Glutamatergic neuron (in vitro differentiated cells): ENCODE measurements around the gene PRDX6. TPM values are rescaled to one million over a fixed set of nuclear protein-coding genes. Genes with fewer than 3 reads are reported as not detected.
"Not testable (repeated sequence)": the region's sequence is repeated elsewhere in the genome, so short reads cannot be mapped to it uniquely, and the experiment has no call there.

Experiments used
- DNase-seq: peaks from one replicate; pipeline ENCODE4 v3.0.0; 2022
- H3K27ac Mint-ChIP-seq: one replicate; pipeline ENCODE4 v1.8.0; 2020; ENCODE audit warnings: mild to moderate bottlenecking, mixed read lengths, inconsistent platforms; ENCODE audit not compliant: unreplicated experiment
- H3K27me3 Mint-ChIP-seq: one replicate; pipeline ENCODE4 v1.8.0; 2020; ENCODE audit warnings: mild to moderate bottlenecking, moderate library complexity, mixed read lengths, inconsistent platforms; ENCODE audit not compliant: unreplicated experiment
- H3K36me3 Mint-ChIP-seq: one replicate; pipeline ENCODE4 v1.8.0; 2020; ENCODE audit warnings: mild to moderate bottlenecking, mixed read lengths, inconsistent platforms; ENCODE audit not compliant: unreplicated experiment
- H3K4me1 Mint-ChIP-seq: one replicate; pipeline ENCODE4 v1.8.0; 2020; ENCODE audit warnings: mild to moderate bottlenecking, low read depth, mixed read lengths, inconsistent platforms; ENCODE audit not compliant: unreplicated experiment
- H3K4me3 Mint-ChIP-seq: one replicate; pipeline ENCODE4 v1.8.0; 2020; ENCODE audit warnings: mild to moderate bottlenecking, mixed read lengths, inconsistent platforms; ENCODE audit not compliant: unreplicated experiment
- H3K9me3 Mint-ChIP-seq: one replicate; pipeline ENCODE4 v1.8.0; 2020; ENCODE audit warnings: mild to moderate bottlenecking, moderate library complexity, mixed read lengths, inconsistent platforms; ENCODE audit not compliant: unreplicated experiment
- CTCF ChIP-seq: fragments of 200-600 bp; sonication (generic); IDR thresholded peaks from one replicate; pipeline ENCODE4 v1.5.0; 2021; ENCODE audit not compliant: partially characterized antibody, unreplicated experiment
- total RNA-seq: library from RNA; stranded (reverse); fragmentation: NEBNext Ultra II Directional; extraction: Animal tissue kit (Norgen Biotek cat#: 25700); gene quantifications from one replicate; pipeline ENCODE4 v1.2.1, GENCODE V29; 2021; ENCODE audit not compliant: unreplicated experiment

Gene PRDX6
- total RNA-seq, 1 donor from 2014 or later, result 29.3 TPM

DNA sequence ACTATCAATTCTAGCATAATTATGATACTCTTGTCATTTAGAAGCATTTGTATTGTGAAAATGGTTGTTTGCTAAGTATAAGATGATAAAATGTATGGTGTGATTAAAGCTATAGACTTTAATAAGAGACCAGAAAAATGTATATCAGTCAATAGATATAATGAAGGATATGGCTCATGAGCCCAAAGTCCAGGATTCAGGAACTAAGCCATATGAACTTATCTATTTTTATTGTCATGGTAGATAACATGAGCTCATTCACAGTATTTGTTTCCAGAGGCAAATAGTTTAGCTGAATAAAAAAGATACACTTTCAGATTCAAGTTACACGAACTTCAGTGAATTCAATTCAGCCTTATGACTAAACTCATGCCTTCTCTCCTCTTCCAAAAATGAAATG is 32.7 kb downstream of the PRDX6 start:
- Mint-ChIP-seq H3K9me3 (peaks cover 2% of the 10 kb centered on the region), H3K4me3 (no peak overlapping the region)

DNA sequence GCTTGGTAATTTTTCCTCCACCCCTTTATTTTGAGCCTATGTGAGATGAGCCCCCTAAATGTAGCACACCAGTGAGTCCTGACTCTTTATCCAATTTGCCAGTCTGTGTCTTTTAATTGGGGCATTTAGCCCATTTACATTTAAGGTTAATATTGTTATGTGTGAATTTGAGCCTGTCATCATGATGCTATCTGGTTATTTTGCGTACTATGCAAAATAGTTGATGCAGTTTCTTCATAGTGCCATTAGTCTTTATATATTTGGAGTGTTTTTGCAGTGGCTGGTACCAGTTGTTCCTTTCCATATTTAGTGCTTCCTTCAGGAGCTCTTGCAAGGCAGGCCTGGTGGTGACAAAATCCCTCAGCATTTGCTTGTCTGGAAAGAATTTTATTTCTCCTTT is 37.4 kb downstream of the PRDX6 start:
- DNase-seq, H3K4me1 Mint-ChIP-seq, H3K27ac Mint-ChIP-seq, H3K27me3 Mint-ChIP-seq, H3K36me3 Mint-ChIP-seq, H3K9me3 Mint-ChIP-seq, H3K4me3 Mint-ChIP-seq: not testable (repeated sequence)

More for the DNA sequence above, 32.7 kb downstream of the PRDX6 start:
- Mint-ChIP-seq H3K4me1 (no peaks in the 10 kb centered on the region), H3K27me3 (peaks cover 2% of the 10 kb centered on the region), H3K36me3 (no peaks in the 10 kb centered on the region), H3K27ac (no peak overlapping the region)
- no peak for TF ChIP-seq CTCF
- no peak for DNase-seq

DNA sequence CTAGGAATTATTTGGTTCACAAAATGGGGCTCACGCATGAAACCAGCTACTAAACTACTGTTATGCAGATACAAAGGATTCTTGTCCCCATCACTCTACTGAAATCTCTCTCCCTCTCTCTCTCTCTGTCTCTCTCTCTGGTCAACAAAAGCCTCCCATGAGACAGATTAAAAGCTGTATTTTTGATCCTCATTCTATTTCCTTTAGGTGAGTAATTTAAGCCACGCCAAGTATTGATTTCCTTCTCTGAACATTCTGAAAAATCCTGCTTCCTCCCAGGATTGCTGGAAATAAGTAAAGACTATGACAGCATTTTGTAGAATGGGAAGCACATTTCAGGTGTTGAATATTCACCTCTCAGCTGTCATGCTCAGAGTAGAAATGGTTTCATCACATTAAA is 43.7 kb downstream of the PRDX6 start:
- Mint-ChIP-seq H3K27ac (no peak overlapping the region), H3K27me3 (no peaks in the 10 kb centered on the region), H3K9me3 (peaks cover 2% of the 10 kb centered on the region), H3K4me3 (no peak overlapping the region), H3K4me1 (peaks cover 2% of the 10 kb centered on the region), H3K36me3 (no peaks in the 10 kb centered on the region)
- DNase-seq, result no peak
- TF ChIP-seq CTCF, result no peak

DNA sequence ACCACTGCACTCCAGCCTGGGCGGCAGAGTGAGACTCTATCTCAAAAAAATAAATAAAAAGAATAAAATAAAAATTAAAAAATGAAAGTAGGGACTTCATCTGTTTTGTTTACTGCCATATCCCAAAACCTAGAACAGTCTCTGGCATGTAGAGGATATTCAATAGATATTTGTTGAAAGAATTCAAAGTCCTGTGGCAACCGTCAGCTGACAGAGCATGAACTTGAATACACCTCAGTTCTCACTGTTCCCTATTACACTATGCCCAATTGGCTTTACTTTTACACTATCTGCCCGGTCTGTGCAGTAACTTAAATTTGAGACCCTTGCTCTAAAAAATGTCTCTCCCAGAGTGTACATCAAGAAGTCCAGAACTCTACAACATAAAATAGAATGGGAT is 46.2 kb downstream of the PRDX6 start:
- Mint-ChIP-seq H3K27me3 (no peaks in the 10 kb centered on the region), H3K27ac (no peak overlapping the region), H3K9me3 (peaks cover 2% of the 10 kb centered on the region), H3K4me1 (peaks cover 4% of the 10 kb centered on the region), H3K36me3 (no peaks in the 10 kb centered on the region), H3K4me3 (no peak overlapping the region)
- TF ChIP-seq CTCF, result no peak
- DNase-seq, result no peak

- TF ChIP-seq CTCF, result no peak
- Mint-ChIP-seq H3K4me3 (no peak overlapping the region), H3K4me1 (peaks cover 2% of the 10 kb centered on the region), H3K9me3 (no peaks in the 10 kb centered on the region), H3K36me3 (no peaks in the 10 kb centered on the region), H3K27ac (no peak overlapping the region), H3K27me3 (no peaks in the 10 kb centered on the region)
- DNase-seq, result no peak
These were observed 48.8 kb downstream of the PRDX6 start for GRCh38 chr1:173525926-173526325.
